ENCODE data around the gene R3HDM1.
"Not testable (repeated sequence)": the region's sequence is repeated elsewhere in the genome, so short reads cannot be mapped to it uniquely, and the experiment has no call there.

R3HDM1 gene

DNA sequence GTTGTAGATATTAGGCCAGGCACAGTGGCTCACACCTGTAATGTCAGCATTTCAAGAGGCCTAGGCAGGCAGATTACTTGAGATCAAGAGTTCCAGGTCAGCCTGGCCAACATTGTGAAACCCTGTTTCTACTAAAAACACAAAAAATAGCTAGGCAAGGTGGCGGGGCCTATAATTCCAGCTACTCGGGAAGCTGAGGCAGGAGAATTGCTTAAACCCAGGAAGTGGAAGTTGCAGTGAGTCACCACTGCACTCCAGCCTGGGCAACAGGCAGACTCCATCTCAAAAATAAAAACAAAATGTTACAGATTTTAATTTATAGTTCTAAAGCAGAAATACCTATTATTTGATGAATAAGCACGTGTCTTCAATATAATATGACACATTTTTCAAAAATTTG is 144.7 kb downstream of the R3HDM1 start:
- Mint-ChIP-seq H3K4me3 (no peak overlapping the region), H3K9me3 (no peaks in the 10 kb centered on the region), H3K4me1 (ENCODE audit: low read depth) (peaks cover 7% of the 10 kb centered on the region), H3K27me3 (no peaks in the 10 kb centered on the region), H3K36me3 (ENCODE audit: low read depth) (peaks cover 71% of the 10 kb centered on the region), H3K27ac (no peak overlapping the region)
- intact Hi-C loops (cut with micrococcal nuclease), result no loop called here

DNA sequence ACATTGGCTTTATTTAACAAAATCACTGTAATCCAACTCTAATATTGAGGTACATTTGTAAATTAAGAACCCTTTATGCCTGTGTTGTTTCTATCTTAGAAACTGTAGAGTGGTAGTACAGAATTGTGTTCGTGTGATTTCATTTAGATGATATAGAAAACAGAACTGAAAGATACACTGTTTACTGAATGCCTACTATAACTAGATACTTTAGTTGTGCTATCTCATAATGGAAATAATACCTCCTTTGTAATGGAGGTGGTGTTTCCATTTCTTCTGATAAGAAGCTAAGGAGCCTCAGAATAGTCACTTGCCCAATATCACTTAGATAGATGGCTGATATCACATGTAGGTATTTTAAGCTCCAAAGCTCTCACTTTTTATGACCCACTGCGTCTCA is 147.8 kb downstream of the R3HDM1 start:
- H3K4me1 Mint-ChIP-seq (ENCODE audit: low read depth), result peaks cover 7% of the 10 kb centered on the region
- intact Hi-C loops (cut with micrococcal nuclease), result no loop called here
- H3K4me3 Mint-ChIP-seq, result no peak overlapping the region
- H3K36me3 Mint-ChIP-seq (ENCODE audit: low read depth), result peaks cover 60% of the 10 kb centered on the region
- H3K9me3 Mint-ChIP-seq, result no peaks in the 10 kb centered on the region
- H3K27ac Mint-ChIP-seq, result no peak overlapping the region
- H3K27me3 Mint-ChIP-seq, result no peaks in the 10 kb centered on the region

DNA sequence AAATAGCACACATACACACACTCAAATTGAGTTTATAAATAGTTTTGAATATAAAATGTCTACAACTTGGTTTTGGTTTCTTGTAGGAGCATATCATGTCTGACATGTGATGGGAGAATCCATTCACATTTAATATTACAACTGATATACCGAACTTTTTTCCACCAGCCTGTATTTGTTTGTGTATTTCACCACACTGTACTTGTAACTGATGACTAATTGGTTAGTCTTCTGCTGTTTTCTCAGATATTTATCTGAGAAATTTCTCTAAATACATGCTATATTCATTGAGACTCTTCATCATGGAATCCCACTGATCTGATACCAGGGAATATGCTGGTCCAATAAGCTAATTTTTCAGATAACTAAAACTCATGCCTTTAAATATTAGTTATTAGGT is 154.1 kb downstream of the R3HDM1 start:
- Mint-ChIP-seq H3K27ac (no peak overlapping the region), H3K9me3 (no peaks in the 10 kb centered on the region), H3K27me3 (no peaks in the 10 kb centered on the region), H3K36me3 (ENCODE audit: low read depth) (peaks cover 36% of the 10 kb centered on the region), H3K4me3 (no peak overlapping the region), H3K4me1 (ENCODE audit: low read depth) (peaks cover 9% of the 10 kb centered on the region)
- intact Hi-C loops (cut with micrococcal nuclease), result no loop called here

DNA sequence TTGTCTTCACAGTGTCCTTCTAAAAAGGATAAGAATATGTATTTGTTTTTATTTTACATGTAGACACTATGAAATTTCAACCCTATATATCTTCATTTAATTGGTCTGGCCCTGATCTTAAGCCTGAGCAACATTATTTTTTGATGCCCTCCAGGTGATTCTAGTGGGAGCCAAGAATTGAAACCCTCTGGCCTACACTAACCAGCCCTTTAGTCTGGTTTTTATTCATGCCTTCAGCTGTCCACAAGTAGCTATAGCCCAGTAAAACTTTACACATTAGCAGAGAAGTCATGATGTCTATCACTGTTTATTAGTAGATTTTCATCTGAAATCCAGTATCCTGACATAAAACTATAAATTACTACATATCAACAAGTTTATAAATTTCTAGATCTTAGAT is 157.7 kb downstream of the R3HDM1 start:
- Mint-ChIP-seq H3K9me3 (no peaks in the 10 kb centered on the region), H3K4me1 (ENCODE audit: low read depth) (peaks cover 9% of the 10 kb centered on the region), H3K4me3 (no peak overlapping the region), H3K36me3 (ENCODE audit: low read depth) (peaks cover 28% of the 10 kb centered on the region), H3K27ac (no peak overlapping the region), H3K27me3 (no peaks in the 10 kb centered on the region)
- intact Hi-C loops (cut with micrococcal nuclease), result no loop called here

DNA sequence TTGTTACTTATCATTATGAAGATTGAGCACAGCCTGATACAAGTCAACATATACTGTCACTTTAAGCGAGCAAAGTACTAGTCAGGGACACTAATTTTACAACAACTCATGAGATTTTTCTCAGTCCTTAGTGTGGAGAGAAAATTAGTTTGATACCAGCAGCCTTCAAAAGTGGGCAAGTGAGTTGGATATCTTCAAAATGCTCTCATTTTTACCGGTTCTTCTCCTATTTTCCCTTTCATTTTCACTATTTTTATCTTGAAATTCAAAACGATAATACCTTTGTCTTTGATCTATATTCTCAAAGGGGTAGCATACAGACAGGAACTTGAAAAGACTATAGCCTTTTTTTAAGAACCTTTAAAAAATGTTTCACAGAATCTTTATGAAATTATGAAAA is 158.4 kb downstream of the R3HDM1 start:
- Mint-ChIP-seq H3K36me3 (ENCODE audit: low read depth) (peaks cover 21% of the 10 kb centered on the region), H3K4me3 (no peak overlapping the region), H3K4me1 (ENCODE audit: low read depth) (peaks cover 9% of the 10 kb centered on the region), H3K9me3 (no peaks in the 10 kb centered on the region), H3K27ac (no peak overlapping the region), H3K27me3 (no peaks in the 10 kb centered on the region)
- intact Hi-C loops (cut with micrococcal nuclease), result no loop called here

DNA sequence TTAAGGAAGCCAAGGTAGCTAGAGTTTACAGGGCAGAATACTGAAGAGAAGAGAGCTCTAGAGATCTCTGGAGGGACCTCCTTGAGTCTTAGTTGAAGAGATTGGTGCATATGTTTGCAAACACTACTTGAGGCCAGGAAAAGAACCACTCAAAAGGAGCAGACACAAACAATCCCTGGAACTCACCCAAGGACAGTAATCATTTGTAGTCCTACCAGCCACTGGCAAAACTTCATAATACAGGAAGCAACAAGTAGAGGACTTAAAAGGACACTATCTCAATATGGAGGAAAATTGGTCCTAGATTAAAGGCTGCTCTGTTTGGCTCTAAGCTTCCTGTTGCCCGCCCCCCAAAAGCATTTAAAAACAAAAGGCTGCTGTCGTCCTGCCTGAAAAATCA is 163.4 kb downstream of the R3HDM1 start:
- Mint-ChIP-seq H3K36me3 (ENCODE audit: low read depth) (peaks cover 35% of the 10 kb centered on the region), H3K4me1 (ENCODE audit: low read depth) (no peaks in the 10 kb centered on the region), H3K27me3 (no peaks in the 10 kb centered on the region), H3K4me3 (no peak overlapping the region), H3K9me3 (no peaks in the 10 kb centered on the region), H3K27ac (no peak overlapping the region)
- intact Hi-C loops (cut with micrococcal nuclease), result no loop called here

DNA sequence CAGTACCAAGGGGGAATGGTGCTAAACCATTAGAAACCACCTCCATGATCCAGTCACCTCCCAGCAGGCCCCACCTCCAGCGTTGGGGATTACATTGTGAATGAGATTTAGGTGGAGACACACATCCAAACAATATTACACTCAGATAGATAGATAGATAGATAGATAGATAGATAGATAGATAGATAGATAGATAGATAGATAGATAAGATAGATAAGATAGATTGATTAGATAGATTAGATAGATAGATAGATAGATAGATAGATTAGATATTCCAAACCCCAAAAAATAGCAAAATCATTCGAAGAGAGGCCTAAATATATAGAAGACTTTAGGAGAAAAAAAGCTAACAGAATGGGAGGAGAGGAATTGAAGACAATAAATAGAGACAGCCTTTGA is 167.6 kb downstream of the R3HDM1 start:
- H3K27me3 Mint-ChIP-seq, result no peaks in the 10 kb centered on the region
- intact Hi-C loops (cut with micrococcal nuclease), result no loop called here
- no peak overlapping the region for H3K4me3 Mint-ChIP-seq
- H3K9me3 Mint-ChIP-seq, result no peaks in the 10 kb centered on the region
- H3K4me1 Mint-ChIP-seq (ENCODE audit: low read depth), result no peaks in the 10 kb centered on the region
- H3K36me3 Mint-ChIP-seq (ENCODE audit: low read depth), result peaks cover 21% of the 10 kb centered on the region
- no peak overlapping the region for H3K27ac Mint-ChIP-seq

DNA sequence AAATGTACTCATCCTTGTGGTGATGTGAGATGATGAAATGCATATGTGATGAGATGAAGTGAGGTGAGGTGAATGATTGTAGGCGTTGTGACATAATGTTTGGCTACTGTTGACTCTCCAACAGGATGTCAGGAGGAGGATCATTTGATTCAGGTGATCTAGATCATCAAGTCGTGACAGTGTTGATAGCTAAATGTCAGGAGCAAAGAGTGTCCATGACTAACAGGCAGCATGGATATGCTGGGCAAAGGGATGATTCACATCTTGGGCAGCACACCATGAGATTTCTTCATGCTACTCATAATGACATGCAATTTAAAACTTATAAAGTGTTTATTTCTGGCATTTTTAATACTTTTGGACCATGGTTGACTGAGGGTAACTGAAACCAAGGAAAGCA is 170.2 kb downstream of the R3HDM1 start:
- Mint-ChIP-seq H3K9me3 (no peaks in the 10 kb centered on the region), H3K4me1 (ENCODE audit: low read depth) (no peaks in the 10 kb centered on the region), H3K27me3 (no peaks in the 10 kb centered on the region), H3K36me3 (ENCODE audit: low read depth) (peaks cover 10% of the 10 kb centered on the region), H3K27ac (no peak overlapping the region), H3K4me3 (no peak overlapping the region)
- intact Hi-C loops (cut with micrococcal nuclease), result no loop called here

DNA sequence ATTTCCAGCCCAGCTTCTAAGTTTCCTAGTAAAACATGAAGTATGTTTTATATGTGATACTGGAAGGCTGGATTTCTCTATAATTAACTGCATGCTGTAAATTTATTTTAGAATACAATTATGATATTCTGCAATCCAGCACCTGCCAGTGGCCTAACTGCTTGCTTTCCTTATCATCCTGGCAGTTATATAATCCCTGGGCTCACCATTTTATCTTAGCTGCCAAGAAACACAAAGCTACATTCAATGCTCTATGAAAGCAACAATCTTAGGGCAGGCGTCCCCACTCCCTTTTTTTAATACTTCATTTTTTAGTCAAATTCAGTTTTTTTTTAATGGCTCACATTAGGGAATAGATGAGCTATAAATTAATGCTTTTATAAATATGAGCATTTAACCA is 172.0 kb downstream of the R3HDM1 start:
- H3K9me3 Mint-ChIP-seq, result no peaks in the 10 kb centered on the region
- H3K27ac Mint-ChIP-seq, result no peak overlapping the region

DNA sequence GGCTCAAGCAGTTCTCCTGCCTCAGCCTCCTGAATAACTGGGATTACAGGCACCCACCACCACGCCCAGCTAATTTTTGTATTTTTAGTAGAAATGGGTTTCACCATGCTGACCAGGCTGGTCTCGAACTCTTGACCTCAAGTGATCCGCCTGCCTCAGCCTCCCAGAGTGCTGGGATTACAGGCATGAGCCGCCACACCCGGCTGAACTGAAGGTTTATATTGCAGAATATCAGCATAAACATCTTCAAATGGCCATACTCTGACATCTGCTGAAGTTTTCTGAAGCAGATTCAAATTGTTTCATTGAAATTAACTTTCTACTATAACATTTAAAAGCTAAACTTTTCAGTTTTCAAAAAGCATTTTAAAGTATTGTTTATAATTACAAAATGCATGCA is 172.8 kb downstream of the R3HDM1 start:
- H3K4me1 Mint-ChIP-seq (ENCODE audit: low read depth); H3K4me3 Mint-ChIP-seq; H3K36me3 Mint-ChIP-seq (ENCODE audit: low read depth); H3K27me3 Mint-ChIP-seq; intact Hi-C loops (cut with micrococcal nuclease); H3K27ac Mint-ChIP-seq; H3K9me3 Mint-ChIP-seq: not testable (repeated sequence)

More for the DNA sequence above, 172.0 kb downstream of the R3HDM1 start:
- intact Hi-C loops (cut with micrococcal nuclease), result no loop called here
- Mint-ChIP-seq H3K36me3 (ENCODE audit: low read depth) (peaks cover 2% of the 10 kb centered on the region), H3K27me3 (no peaks in the 10 kb centered on the region), H3K4me3 (no peak overlapping the region), H3K4me1 (ENCODE audit: low read depth) (no peaks in the 10 kb centered on the region)

DNA sequence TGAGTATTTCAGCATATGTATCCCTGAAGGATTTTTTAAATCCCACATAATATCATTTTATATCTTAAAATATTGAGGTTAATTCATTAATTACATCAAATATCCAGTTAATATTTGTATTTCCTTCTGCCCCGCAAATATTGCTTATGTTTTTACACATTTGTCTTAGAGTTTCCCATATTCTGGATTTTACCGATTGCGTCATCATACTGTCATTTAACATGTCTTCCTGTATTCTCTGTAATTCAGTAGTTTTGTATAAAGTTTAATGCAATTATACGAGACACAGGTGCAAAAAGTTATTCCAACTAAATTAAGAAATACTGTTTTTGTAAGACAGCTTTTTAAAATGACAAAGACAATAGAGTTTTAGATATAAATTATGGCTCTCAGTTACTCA is 176.9 kb downstream of the R3HDM1 start:
- intact Hi-C loops (cut with micrococcal nuclease), result no loop called here
- no peaks in the 10 kb centered on the region for H3K4me1 Mint-ChIP-seq (ENCODE audit: low read depth)
- no peaks in the 10 kb centered on the region for H3K9me3 Mint-ChIP-seq
- H3K27ac Mint-ChIP-seq, result no peak overlapping the region
- H3K27me3 Mint-ChIP-seq, result no peaks in the 10 kb centered on the region
- no peak overlapping the region for H3K4me3 Mint-ChIP-seq
- peaks cover 16% of the 10 kb centered on the region for H3K36me3 Mint-ChIP-seq (ENCODE audit: low read depth)

DNA sequence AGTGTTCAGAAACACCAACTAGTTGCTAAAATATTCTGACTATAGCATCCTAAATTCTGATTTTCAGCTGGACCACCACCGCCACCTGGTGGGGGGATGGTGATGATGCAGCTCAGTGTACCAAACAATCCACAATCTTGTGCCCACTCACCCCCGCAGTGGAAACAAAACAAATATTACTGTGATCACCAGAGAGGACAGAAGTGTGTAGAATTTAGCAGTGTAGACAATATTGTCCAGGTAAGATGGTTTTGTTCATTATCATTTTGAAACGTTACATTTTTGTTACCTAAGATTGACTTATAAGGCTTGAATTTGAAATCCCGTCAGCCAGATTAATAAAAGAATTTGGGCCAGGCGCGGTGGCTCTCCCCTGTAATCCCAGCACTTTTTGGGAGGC is 178.7 kb downstream of the R3HDM1 start:
- no peaks in the 10 kb centered on the region for H3K9me3 Mint-ChIP-seq
- H3K27ac Mint-ChIP-seq, result no peak overlapping the region
- no peaks in the 10 kb centered on the region for H3K4me1 Mint-ChIP-seq (ENCODE audit: low read depth)
- intact Hi-C loops (cut with micrococcal nuclease), result loop anchor here (1.0 to 2.0 kb wide), 2 partner anchors 237 to 705 kb away; no protein-coding TSS in a partner anchor
- H3K4me3 Mint-ChIP-seq, result no peak overlapping the region
- H3K27me3 Mint-ChIP-seq, result no peaks in the 10 kb centered on the region
- peaks cover 28% of the 10 kb centered on the region for H3K36me3 Mint-ChIP-seq (ENCODE audit: low read depth)

DNA sequence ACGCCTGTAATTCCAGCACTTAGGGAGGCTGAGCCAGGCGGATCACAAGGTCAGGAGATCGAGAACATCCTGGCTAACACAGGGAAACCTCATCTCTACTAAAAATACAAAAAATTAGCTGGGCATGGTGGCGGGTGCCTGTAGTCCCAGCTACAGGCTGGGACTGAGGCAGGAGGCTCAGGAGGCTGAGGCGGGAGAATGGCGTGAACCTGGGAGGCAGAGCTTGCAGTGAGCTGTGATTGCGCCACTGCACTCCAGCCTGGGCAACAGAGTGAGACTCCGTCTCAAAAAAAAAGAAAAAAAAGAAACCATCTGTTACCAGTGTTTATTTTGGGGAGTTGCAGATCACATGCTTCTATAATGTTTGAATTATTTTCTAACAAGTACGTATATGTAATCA is 183.8 kb downstream of the R3HDM1 start:
- H3K27ac Mint-ChIP-seq; intact Hi-C loops (cut with micrococcal nuclease); H3K27me3 Mint-ChIP-seq; H3K4me1 Mint-ChIP-seq (ENCODE audit: low read depth); H3K9me3 Mint-ChIP-seq; H3K4me3 Mint-ChIP-seq: not testable (repeated sequence)
- H3K36me3 Mint-ChIP-seq (ENCODE audit: low read depth), result peaks cover 46% of the 10 kb centered on the region

DNA sequence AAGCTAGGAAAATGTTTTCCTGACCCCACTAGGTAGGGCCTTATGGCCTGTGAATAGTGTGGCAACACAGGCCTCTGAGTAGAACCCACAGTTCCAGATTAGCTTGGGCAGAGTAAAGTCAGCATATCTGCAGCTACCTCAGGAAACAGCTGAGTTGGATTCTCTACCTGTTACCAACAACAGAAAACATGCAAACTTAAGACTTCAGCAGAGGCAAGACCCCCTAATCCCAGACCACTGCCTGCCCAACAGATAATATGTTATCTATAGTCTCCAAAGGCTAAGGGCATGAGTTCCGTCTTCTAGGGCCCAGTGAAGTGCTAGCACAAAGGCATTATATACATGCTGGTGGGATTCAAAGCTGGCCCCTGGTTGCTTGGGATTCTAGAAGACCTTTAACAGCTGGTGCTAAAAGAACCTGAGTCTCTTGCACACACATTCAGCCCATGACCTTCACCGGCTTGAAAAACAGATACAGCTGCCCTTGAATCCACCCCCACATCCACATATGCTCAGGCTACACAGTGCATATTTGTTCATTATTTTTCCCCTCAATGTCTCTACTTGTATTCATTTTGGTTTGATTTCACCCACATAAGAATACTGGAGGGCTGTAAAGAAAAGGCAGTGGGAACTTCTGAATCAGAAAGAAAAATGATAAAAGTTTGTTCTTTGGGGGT is 196.9 kb downstream of the R3HDM1 start:
- Mint-ChIP-seq H3K9me3 (no peaks in the 10 kb centered on the region), H3K36me3 (ENCODE audit: low read depth) (peaks cover 11% of the 10 kb centered on the region), H3K27me3 (no peaks in the 10 kb centered on the region), H3K27ac (no peak overlapping the region), H3K4me1 (ENCODE audit: low read depth) (peaks cover 21% of the 10 kb centered on the region), H3K4me3 (no peak overlapping the region)
- intact Hi-C loops (cut with micrococcal nuclease), result no loop called here

DNA sequence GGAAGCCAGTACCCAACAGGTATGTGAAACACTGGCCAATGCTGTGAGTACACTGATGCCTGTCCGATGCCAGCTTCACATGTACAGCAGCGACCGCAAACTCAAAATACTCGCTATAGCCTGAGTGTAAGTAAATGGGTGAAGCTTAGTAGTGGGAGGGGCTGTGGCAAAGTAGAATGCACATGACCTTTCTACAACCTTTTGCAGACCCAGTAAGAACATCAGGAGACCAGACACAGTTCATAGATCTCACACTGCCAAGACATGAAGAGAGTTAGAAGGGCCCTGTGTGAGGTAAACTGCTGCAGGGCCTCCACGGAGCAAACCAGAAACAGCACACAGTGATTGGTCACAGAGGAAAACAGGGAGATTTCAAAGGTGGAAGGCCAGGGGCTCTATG is 201.3 kb downstream of the R3HDM1 start:
- Mint-ChIP-seq H3K9me3 (no peaks in the 10 kb centered on the region), H3K36me3 (ENCODE audit: low read depth) (no peaks in the 10 kb centered on the region), H3K27me3 (no peaks in the 10 kb centered on the region), H3K27ac (no peak overlapping the region), H3K4me1 (ENCODE audit: low read depth) (no peaks in the 10 kb centered on the region), H3K4me3 (no peak overlapping the region)
- intact Hi-C loops (cut with micrococcal nuclease), result no loop called here

All from dendritic cell treated with granulocyte-macrophage colony-stimulating factor and Interleukin-4, amounts not matched to agents 40 ng/mL and 50 ng/mL, for 4 days (primary cell).